HG03558 (cell line): ENCODE data around the gene UTP20.
"Not testable (repeated sequence)": the region's sequence is repeated elsewhere in the genome, so short reads cannot be mapped to it uniquely, and the experiment has no call there.

Experiments
- ATAC-seq: cut with Tn5 transposase; IDR thresholded peaks from one replicate; pipeline ENCODE4 v1.9.1; 2021; ENCODE audit warnings: moderate number of reproducible peaks; ENCODE audit not compliant: unreplicated experiment; ENCODE audit errors: extremely low read depth

The UTP20 gene

GRCh38 chr12:101323255-101323654, 43.4 kb downstream of the UTP20 start:
- no peak for ATAC-seq

- no peak for ATAC-seq
Measured at GRCh38 chr12:101325590-101325989, 45.7 kb downstream of the UTP20 start.

- ATAC-seq: no peak
Measured at GRCh38 chr12:101327051-101327450, 47.1 kb downstream of the UTP20 start.

- no peak for ATAC-seq
Measured at GRCh38 chr12:101327546-101327945, 47.6 kb downstream of the UTP20 start.

GRCh38 chr12:101328917-101329316, 49.0 kb downstream of the UTP20 start:
- ATAC-seq: no peak

GRCh38 chr12:101330631-101331030, 50.7 kb downstream of the UTP20 start:
- ATAC-seq: no peak

DNA sequence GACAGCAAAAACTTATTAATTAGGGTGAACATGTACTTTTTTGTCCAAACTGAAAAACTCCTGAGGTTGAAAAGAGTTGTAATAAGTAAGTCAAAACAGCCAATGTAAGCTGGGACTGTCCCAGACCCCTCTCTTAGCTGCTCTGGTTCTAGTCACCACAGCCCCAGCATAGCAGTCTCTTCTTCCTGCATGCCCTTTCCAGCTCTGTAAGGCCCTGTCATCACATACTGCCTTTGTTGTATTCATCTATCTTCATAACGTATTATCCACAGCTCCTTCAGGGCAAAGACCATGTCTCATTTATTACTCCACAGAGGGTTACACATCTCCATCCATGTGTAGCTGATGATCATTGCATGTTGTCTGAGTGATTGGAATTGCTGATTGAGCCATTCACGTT, 56.5 kb downstream of the UTP20 start:
- no peak for ATAC-seq

- ATAC-seq: no peak
Measured at GRCh38 chr12:101338087-101338486, 58.2 kb downstream of the UTP20 start.

DNA sequence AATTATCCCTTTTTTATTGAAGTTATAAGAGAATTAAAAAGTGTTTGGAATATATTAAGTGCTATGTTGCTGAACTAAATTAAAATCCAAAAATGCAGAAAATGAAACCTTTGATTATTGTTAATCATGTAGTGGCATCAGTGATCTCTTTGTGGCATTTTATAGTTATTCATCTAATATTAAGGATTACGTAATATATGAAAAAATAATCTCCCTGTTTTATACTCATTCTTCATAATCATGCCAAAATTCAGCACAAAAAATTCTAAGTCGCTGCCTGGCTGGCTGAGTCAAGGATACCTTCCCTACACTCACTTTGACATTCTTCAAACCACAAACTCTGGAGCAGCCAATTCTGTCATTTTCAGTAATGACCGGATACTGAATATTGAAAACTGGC, 64.0 kb downstream of the UTP20 start:
- ATAC-seq: no peak

DNA sequence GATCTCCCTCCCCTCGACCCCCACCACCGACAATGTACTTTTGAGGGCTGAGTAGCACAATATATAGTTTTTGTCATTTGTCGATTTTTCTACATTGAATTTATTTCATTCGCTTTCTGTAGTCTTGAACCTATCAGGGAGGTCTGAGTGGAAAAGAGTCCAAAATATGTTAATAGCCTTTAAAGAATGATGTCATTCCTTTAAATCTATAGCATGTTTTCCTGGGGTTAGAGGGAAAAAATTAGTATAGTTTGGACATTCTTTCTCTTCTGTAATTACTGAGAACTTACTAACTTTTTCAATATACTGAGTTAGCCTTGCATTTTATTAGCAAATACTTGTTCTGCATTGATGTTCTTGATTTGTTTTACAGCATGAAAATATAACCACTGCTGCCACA, 71.8 kb downstream of the UTP20 start:
- no peak for ATAC-seq

DNA sequence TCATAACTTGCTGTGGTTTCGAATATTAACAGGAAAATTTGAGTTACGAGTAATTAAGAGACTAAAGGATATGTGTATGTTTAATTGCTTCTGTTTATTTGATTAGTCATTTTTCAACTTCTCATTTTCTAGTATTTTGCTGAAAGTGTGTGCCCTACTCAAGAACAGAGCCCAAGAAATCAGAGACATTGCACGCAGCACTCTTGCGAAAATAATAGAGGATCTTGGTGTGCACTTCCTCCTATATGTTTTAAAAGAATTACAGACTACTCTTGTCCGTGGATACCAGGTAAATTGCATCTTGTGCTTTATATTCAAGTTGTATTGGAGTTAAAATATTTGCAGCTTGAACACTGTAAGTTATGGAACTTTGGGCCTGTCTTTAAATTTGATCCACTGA, 76.9 kb downstream of the UTP20 start:
- ATAC-seq: no peak

DNA sequence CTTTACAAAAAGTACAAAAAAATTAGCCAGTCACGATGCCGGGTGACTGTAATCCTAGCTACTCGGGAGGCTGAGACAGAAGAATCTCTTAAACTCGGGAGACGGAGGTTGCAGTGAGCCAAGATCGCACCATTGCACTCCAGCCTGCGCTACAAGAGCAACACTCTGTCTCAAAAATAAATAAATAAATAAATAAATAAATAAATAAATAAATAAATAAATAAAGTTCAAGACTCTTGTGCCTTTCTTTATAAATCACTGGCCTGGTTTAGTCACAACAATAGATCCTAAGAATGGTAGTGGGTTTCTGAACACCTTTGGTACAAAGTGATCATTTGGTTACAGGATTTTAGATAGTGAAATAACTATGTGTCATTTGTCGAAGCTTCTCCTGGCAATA, 81.5 kb downstream of the UTP20 start:
- no peak for ATAC-seq

- no peak for ATAC-seq
Measured at GRCh38 chr12:101368016-101368415, 88.1 kb downstream of the UTP20 start.

DNA sequence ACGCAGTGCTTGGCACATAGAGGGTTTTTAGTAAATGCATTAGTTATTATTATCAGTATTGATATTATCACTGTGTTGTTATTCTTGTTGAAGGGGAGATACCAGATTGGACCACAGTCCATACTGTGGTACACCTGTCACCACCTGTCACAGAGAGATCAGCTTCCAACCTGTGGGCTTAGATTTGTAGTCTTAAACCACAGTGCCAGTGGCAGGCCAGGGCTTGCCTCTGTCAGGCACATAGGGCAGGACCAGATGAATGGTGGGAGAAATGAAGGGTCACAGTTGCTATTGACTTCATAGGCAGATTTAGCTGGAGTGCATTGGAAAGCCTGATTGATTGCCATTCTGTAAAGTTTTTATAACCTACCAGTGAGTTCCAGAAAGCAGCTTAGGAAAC, 92.5 kb downstream of the UTP20 start:
- ATAC-seq: no peak

GRCh38 chr12:101375573-101375972, 95.7 kb downstream of the UTP20 start:
- ATAC-seq: no peak

GRCh38 chr12:101379149-101379548, 99.2 kb downstream of the UTP20 start:
- no peak for ATAC-seq

- ATAC-seq: not testable (repeated sequence)
Measured at GRCh38 chr12:101391181-101391580, 111.3 kb downstream of the UTP20 start.

- peak; percentile 4 for ATAC-seq
Measured at GRCh38 chr12:101407049-101407435, 127.1 kb downstream of the UTP20 start.

DNA sequence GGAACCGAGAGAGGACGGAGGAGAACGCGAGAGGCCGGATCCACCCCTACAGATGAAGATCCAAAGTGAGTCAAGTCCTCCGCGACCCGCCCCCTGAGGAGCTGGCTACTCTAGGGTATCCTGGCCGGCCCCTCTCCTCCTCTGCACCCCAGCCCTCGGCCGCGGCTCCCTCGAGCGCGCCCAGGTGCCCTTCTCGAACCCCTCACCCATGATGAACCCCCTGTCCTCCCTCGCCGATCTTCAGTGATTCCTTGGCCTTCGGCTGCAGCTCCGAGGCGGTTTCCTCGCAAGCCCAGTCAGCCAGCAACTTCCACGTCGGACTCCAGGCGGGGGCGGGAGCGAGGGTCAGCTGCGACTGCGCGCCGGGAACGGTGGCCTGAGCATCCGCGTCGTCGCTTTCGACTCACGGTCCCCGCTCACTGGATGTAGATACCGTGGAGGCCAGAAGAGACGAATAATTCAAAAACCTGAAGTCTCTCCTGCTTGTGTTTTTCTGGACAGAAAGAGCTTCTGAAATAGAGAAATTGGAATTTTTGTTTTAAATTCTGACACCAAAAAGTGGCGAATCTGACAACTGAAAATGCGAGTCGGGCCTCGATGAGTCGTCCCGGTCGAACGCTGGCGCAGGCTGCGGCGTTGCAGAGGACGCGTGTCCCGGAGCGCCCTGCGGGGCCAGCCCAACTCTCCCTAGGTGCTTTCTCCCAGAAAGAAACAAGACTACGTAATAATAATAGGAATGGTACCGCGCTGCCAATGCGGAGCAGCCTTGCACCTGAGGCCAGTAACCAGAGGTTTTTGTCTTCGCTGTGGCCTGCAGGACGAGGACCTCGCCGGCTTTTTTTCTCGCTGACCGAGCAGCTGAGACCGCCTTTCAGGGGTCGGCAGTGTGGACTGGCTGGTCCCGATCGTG, 127.8 kb downstream of the UTP20 start, which contains the start of gene ARL1:
TSS of gene ARL1 (minus strand) at position 337 of the 910 bp plus-strand sequence. CDS start at position 210, 127 bp downstream.
- ATAC-seq: peak; percentile 50

GRCh38 chr12:101410169-101410568, 130.3 kb downstream of the UTP20 start:
- ATAC-seq: not testable (repeated sequence)

DNA sequence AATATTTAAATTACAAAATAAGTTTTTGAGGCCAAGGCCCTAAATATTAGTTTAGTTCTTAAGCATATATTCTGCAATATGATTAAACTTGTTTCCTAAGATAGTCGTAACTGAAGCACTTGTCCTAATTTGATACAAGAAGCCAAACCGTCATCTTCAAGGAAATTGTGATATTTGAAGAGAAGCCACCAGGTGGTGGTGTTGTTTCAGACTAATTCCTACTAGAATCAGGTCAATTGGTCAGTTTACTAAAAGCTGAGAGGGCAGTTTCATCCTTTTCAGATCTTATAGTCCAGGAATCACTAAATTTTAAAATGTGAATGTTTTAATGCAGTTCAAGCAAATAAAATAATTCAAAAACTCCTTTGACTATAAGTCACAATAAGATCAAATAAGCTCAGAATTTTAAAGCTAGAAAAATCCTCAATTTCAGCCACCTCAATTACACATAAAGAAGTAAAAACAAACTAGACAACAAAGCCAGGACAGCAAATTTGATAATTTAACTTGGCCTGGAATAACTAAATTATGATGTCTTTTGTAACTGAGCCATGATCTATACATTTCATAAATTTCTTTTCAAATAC, 134.7 kb downstream of the UTP20 start:
- ATAC-seq: no peak

GRCh38 chr12:101415228-101415627, 135.3 kb downstream of the UTP20 start:
- no peak for ATAC-seq
